Skeletal muscle tissue (tissue), 5 donors: Measurements from ENCODE around the gene DPF1. TPM values are rescaled to one million over a fixed set of nuclear protein-coding genes. Genes with fewer than 3 reads are reported as not detected.

Experiments
- H3K27ac ChIP-seq: one replicate; pipeline ENCODE4 v1.7.0; 2013; ENCODE audit warnings: mild to moderate bottlenecking, low read depth, low read length, inconsistent platforms
- H3K27me3 ChIP-seq, 3 donors: one replicate each; pipeline ENCODE4 v1.7.0; 2013; ENCODE audit warnings: low read length in 3 of 3; ENCODE audit not compliant: control insufficient read depth in 3 of 3, insufficient read depth in 3 of 3
- H3K36me3 ChIP-seq, 3 donors: one replicate each; pipeline ENCODE4 v1.7.0; 2013; ENCODE audit warnings: low read length in 3 of 3; ENCODE audit not compliant: control insufficient read depth in 3 of 3, insufficient read depth in 3 of 3
- H3K4me1 ChIP-seq, 3 donors: one replicate each; pipeline ENCODE4 v1.7.0; 2013; ENCODE audit warnings: low read length in 3 of 3, mild to moderate bottlenecking in 3 of 3; ENCODE audit not compliant: control insufficient read depth in 3 of 3, insufficient read depth in 3 of 3
- H3K4me3 ChIP-seq, 3 donors: one replicate each; pipeline ENCODE4 v1.7.0; 2013; ENCODE audit warnings: low read length in 3 of 3
- H3K9ac ChIP-seq, 3 donors: one replicate each; pipeline ENCODE4 v1.7.0; 2013; ENCODE audit warnings: low read length in 3 of 3, mild to moderate bottlenecking in 3 of 3, moderate library complexity in 2 of 3, low read depth in 1 of 3
- H3K9me3 ChIP-seq, 3 donors: one replicate each; pipeline ENCODE4 v1.7.0; 2013; ENCODE audit warnings: low read length in 3 of 3; ENCODE audit not compliant: control insufficient read depth in 3 of 3
- small RNA-seq: library from RNA; depleted of rRNA; stranded (forward); fragments of <200 nt; gene quantifications from one replicate; pipeline ENCODE3, GENCODE V24; 2014
- total RNA-seq: library from RNA; depleted of rRNA; stranded (reverse); fragments of >200 nt; gene quantifications from one replicate; pipeline ENCODE4 v1.2.3, GENCODE V29; 2014
- donor health status: Osteomylitis.

Gene DPF1
- total RNA-seq, 1 donor from 2014 or later, result 1.0 TPM

GRCh38 chr19:38162094-38162493 is 61.9 kb downstream of the DPF1 start:
- H3K4me3 ChIP-seq, result no peak overlapping the region
- H3K27ac ChIP-seq, result no peak overlapping the region
- H3K27me3 ChIP-seq, result no peaks in the 10 kb centered on the region
- peaks cover 6 to 9% (median 8%) of the 10 kb centered on the region in 3 donors for H3K9me3 ChIP-seq
- H3K36me3 ChIP-seq, result peaks cover 22 to 40% (median 29%) of the 10 kb centered on the region in 3 donors
- H3K4me1 ChIP-seq, result no peaks in the 10 kb centered on the region
- no peak overlapping the region for H3K9ac ChIP-seq

Small RNAs within 50 kb of the gene (small RNA-seq; reads per million reads assigned to genes)
- not detected for gene RN7SL663P

Other genes with a start within 250 kb of the DPF1 start
- gene PPP1R14A, start 32.2 kb upstream of the DPF1 start, total RNA-seq, result 2.6 TPM
- 1.6 TPM for gene SPINT2, start 40.4 kb upstream of the DPF1 start, total RNA-seq
- not detected for gene C19orf33, start 80.0 kb upstream of the DPF1 start, total RNA-seq
- gene YIF1B, start 91.7 kb upstream of the DPF1 start, total RNA-seq, result 18.3 TPM
- 1.6 TPM for gene KCNK6, start 95.6 kb upstream of the DPF1 start, total RNA-seq
- gene CATSPERG, start 111.6 kb upstream of the DPF1 start, total RNA-seq, result 3.1 TPM
- gene PSMD8, start 150.3 kb upstream of the DPF1 start, total RNA-seq, result 129 TPM
- gene GGN, start 163.8 kb upstream of the DPF1 start, total RNA-seq, result not detected
- gene SPRED3, start 164.5 kb upstream of the DPF1 start, total RNA-seq, result not detected
- 4.7 TPM for gene FAM98C, start 178.9 kb upstream of the DPF1 start, total RNA-seq
- gene RASGRP4, start 202.0 kb upstream of the DPF1 start, total RNA-seq, result 1.0 TPM
- 243 TPM for gene RYR1, start 209.5 kb upstream of the DPF1 start, total RNA-seq